Right lobe of liver (tissue), 6 donors: ENCODE data around the gene ANXA7. TPM values are rescaled to one million over a fixed set of nuclear protein-coding genes. Genes with fewer than 3 reads are reported as not detected.
A peak's percentile ranks its signal among the peaks of the same experiment; 100 is the strongest.

ENCODE experiments used
- ATAC-seq, 4 donors: fragments of 200-7000 bp; cut with Tn5 transposase; one replicate each; pipeline ENCODE4 v1.9.1; 2020; ENCODE audit warnings: mild to moderate bottlenecking in 4 of 4, moderate library complexity in 4 of 4
- DNase-seq, 3 donors: peaks; one replicate each; pipeline ENCODE4 v3.0.0-alpha.2; 2020
- H3K27ac ChIP-seq, 3 donors: fragments of 200-600 bp; one replicate each; pipeline ENCODE4 v1.8.0; 2022
- H3K27me3 ChIP-seq, 2 donors: fragments of 200-600 bp; one replicate each; pipeline ENCODE4 v1.8.0; 2022
- H3K36me3 ChIP-seq, 4 donors: fragments of 200-600 bp; sonication (generic) in 1 of 4; one replicate each; pipeline versions ENCODE4 v1.5.1 to v1.8.0; 2017 to 2022; ENCODE audit warnings: control low read depth in 1 of 4
- H3K4me1 ChIP-seq, 4 donors: fragments of 200-600 bp; sonication (generic) in 1 of 4; one replicate each; pipeline versions ENCODE4 v1.5.1 to v1.8.0; 2017 to 2022; ENCODE audit warnings: control low read depth in 1 of 4
- H3K4me3 ChIP-seq, 3 donors: fragments of 200-600 bp; one replicate each; pipeline ENCODE4 v1.8.0; 2022
- H3K9me3 ChIP-seq, 4 donors: fragments of 200-600 bp; sonication (generic) in 1 of 4; one replicate each; pipeline versions ENCODE4 v1.5.1 to v1.8.0; 2017 to 2022; ENCODE audit warnings: control low read depth in 1 of 4
- CTCF ChIP-seq, 4 donors: fragments of 200-600 bp in 3 of 4; fragments of 450-650 bp in 1 of 4; IDR thresholded peaks; one replicate each; pipeline versions ENCODE4 v1.5.1 to v1.8.0; 2016 to 2022; ENCODE audit warnings: antibody characterized with exemption in 4 of 4, mild to moderate bottlenecking in 2 of 4
- POLR2A ChIP-seq: fragments of 450-650 bp; IDR thresholded peaks from one replicate; pipeline ENCODE4 v1.6.1; 2017; ENCODE audit warnings: antibody characterized with exemption, mild to moderate bottlenecking
- WGBS: methylation state at CpG from one replicate; pipeline ENCODE4 v1.1.6; 2018; ENCODE audit warnings: low coverage, low lambda C conversion rate; ENCODE audit not compliant: insufficient coverage; ENCODE audit errors: missing lambda C conversion rate; 5-methylcytosine and 5-hydroxymethylcytosine counted together
- intact Hi-C, 2 donors: fragments of 100-400 bp; cut with DNase I; formaldehyde crosslinking; loops; one replicate each; pipeline versions ENCODE4 v1.11.2 to v1.14.1; 2022
- total RNA-seq, 6 experiments: library from RNA; depleted of rRNA in 2 of 6; stranded (reverse); fragments of >200 nt in 2 of 6; fragmentation: NEBNext Ultra II Directional in 3 of 6; extraction: Animal tissue kit (Norgen Biotek cat#: 25700) in 3 of 6; gene quantifications; one replicate each; pipeline versions ENCODE4 v1.1.0 to v1.2.4, GENCODE V29; 2016 to 2023
- donor health status: DM: no; HTN: yes; CAD: no.
- donor health status: DM: no; HTN: no; CAD: no.
- donor health status: DM: no; HTN: no; CAD: no.
- donor health status: DM: no; HTN: yes; CAD: no.
- donor health status: DM: no; HTN: yes; CAD: no.

The ANXA7 gene
- total RNA-seq, 6 experiments from 2014 or later: 79.6 to 139 (median 102) TPM

GRCh38 chr10:73366381-73367298 lies 47.2 kb downstream of the ANXA7 start:
- DNase-seq (no peak), ATAC-seq (no peak)
- Histone ChIP-seq H3K4me1 (peaks cover 0 to 7% (median 0%) of the 10 kb centered on the region in 4 donors), H3K27ac (no peak overlapping the region), H3K27me3 (no peaks in the 10 kb centered on the region), H3K9me3 (no peaks in the 10 kb centered on the region), H3K4me3 (no peak overlapping the region), H3K36me3 (peaks cover 0 to 42% (median 13%) of the 10 kb centered on the region in 4 donors)
- TF ChIP-seq POLR2A (no peak), CTCF (IDR thresholded peaks at IDR 0.05) (no peak)
- intact Hi-C loops: no loop called here
- 73% methylated on average over 5 of the region's 6 CpGs for WGBS

- ATAC-seq: no peak
Measured at GRCh38 chr10:73364964-73365363, 48.9 kb downstream of the ANXA7 start.

GRCh38 chr10:73359492-73359891 lies 54.4 kb downstream of the ANXA7 start:
- Histone ChIP-seq H3K9me3 (no peaks in the 10 kb centered on the region), H3K27ac (no peak overlapping the region), H3K4me3 (no peak overlapping the region), H3K27me3 (no peaks in the 10 kb centered on the region), H3K4me1 (peaks cover 0 to 13% (median 0%) of the 10 kb centered on the region in 4 donors), H3K36me3 (peaks cover 0 to 2% (median 0%) of the 10 kb centered on the region in 4 donors)
- 81% methylated on average over 5 of the region's 8 CpGs for WGBS
- DNase-seq (no peak), ATAC-seq (no peak)
- TF ChIP-seq CTCF (IDR thresholded peaks at IDR 0.05) (no peak), POLR2A (no peak)
- intact Hi-C loops: no loop called here

More at GRCh38 chr10:73364964-73365363, 48.9 kb downstream of the ANXA7 start:
- TF ChIP-seq POLR2A: no peak
- no peak for TF ChIP-seq CTCF (IDR thresholded peaks at IDR 0.05)
- Histone ChIP-seq H3K4me1 (peaks cover 0 to 7% (median 0%) of the 10 kb centered on the region in 4 donors), H3K9me3 (no peaks in the 10 kb centered on the region), H3K27me3 (no peaks in the 10 kb centered on the region), H3K4me3 (no peak overlapping the region), H3K27ac (no peak overlapping the region), H3K36me3 (peaks cover 0 to 33% (median 9%) of the 10 kb centered on the region in 4 donors)
- 94% methylated on average over 2 of the region's 3 CpGs for WGBS
- no peak for DNase-seq
- intact Hi-C loops: no loop called here

DNA sequence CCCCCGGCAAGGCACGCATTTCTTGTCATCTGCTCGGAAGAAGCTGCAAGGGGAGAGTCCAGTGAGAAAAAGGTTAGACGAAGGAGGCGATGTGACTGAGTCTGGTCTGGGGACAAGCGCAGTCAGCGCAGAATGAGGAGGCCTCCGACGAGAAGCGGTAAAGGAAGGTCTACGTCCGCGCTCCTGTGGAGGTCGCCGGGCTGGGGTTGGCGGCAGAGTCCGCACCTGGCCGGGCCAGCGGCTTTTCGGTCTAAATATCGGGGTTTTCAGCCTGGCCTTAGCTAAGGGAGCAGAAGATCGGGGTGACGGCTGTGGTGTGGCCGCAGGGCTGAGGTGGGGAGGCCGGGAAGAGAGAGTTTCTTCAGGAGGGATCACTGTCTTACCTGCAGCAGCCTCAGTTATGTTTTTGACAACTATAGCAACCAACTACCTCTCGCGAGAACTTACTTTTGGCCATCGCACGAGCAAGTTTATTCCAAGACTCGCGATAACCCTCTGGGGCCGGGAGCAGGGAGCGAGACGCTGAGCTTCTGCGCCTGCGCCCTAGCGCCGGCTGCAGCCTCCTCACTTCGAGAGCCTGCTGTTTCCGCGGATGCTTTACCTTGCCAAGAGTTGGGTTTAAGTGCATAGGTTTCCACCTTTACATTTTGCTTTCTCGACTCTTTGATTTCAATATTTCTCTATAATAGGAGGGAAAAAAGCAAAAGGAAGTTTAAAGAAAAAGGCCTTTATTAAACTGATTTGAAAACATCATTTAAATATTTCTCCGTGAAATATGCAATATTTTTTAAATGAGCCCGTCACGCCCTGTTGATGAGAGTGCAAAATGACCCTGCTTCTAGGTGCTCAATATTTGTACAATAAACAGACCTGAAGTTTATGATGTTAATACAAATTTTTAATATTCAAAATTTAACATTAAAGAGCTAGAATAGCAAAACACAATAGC lies 55.3 kb downstream of the ANXA7 start, which contains the start of gene CFAP70:
CFAP70 (minus strand) TSS at position 534 of the 949 bp plus-strand sequence. CDS start 4,068 bp downstream, outside the sequence.
- peak within 1 kb of the TSS; percentile 73 to 86 (median 75) for H3K4me3 ChIP-seq
- no peaks in the 10 kb centered on the region for H3K27me3 ChIP-seq
- intact Hi-C loops: no loop called here
- 2% methylated on average over 28 of the region's 45 CpGs for WGBS
- no peaks in the 10 kb centered on the region for H3K36me3 ChIP-seq
- no peak within 1 kb of the TSS for H3K27ac ChIP-seq
- no peaks in the 10 kb centered on the region for H3K9me3 ChIP-seq
- DNase-seq: peak; percentile 90 to 92 (median 91)
- TF ChIP-seq POLR2A: no peak
- TF ChIP-seq CTCF (IDR thresholded peaks at IDR 0.05): no peak
- peak; percentile 97 to 99 (median 99) for ATAC-seq
- H3K4me1 ChIP-seq: peaks cover 0 to 13% (median 0%) of the 10 kb centered on the region in 4 donors
